HG03135 (cell line): Measurements from ENCODE around the gene OSBPL6.
"Not testable (repeated sequence)": the region's sequence is repeated elsewhere in the genome, so short reads cannot be mapped to it uniquely, and the experiment has no call there.

Experiments
- ATAC-seq: cut with Tn5 transposase; IDR thresholded peaks from one replicate; pipeline ENCODE4 v1.9.1; 2021; ENCODE audit warnings: mild to moderate bottlenecking, moderate library complexity; ENCODE audit not compliant: unreplicated experiment

Gene OSBPL6

GRCh38 chr2:178392215-178392614 lies 197.9 kb downstream of the OSBPL6 start:
- ATAC-seq, result no peak

DNA sequence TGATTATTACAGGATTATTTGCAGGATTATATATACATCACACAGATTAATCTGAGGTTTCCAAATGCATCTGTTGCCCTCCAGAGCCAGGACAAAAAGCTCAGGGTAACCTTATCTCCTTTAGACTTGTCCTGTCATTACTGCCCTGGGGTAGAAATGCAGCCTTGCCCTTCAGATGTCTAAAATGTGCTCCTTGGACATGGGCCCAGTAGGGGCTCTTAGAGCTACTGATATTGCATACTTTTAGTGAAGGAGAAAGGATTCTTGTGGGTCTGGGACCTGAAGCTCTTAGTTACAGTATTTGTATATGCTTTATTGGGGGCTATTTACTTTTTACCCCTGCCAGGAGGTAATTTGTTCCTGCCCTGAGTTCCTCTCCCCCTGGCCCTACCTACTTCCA lies 200.5 kb downstream of the OSBPL6 start:
- no peak for ATAC-seq

- ATAC-seq, result no peak
These were observed 201.0 kb downstream of the OSBPL6 start for GRCh38 chr2:178395295-178395694.

- ATAC-seq, result no peak
These were observed 201.7 kb downstream of the OSBPL6 start for GRCh38 chr2:178395941-178396570.

GRCh38 chr2:178397002-178397605 lies 202.8 kb downstream of the OSBPL6 start:
- peak; percentile 88 for ATAC-seq

DNA sequence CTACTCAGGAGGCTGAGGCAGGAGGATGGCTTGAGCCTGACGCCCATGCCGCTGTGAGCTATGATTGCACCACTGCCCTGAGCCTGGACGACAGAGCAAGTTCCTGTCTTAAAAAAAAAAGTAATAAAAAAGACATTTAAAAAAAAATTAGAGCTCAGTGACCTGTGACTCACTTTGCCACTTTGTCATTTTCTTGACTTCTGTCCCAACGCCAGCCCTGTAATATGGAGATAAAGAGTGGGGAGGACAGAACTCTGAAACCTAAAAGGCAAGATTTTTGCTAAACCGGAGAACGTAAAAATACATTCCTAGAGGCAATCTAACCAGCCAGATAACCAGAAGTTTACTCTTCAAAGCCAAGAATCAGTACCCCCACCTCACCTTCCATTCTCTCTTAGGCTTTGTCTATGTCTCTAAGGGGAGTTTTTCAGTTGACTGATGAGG lies 207.7 kb downstream of the OSBPL6 start:
- no peak for ATAC-seq

DNA sequence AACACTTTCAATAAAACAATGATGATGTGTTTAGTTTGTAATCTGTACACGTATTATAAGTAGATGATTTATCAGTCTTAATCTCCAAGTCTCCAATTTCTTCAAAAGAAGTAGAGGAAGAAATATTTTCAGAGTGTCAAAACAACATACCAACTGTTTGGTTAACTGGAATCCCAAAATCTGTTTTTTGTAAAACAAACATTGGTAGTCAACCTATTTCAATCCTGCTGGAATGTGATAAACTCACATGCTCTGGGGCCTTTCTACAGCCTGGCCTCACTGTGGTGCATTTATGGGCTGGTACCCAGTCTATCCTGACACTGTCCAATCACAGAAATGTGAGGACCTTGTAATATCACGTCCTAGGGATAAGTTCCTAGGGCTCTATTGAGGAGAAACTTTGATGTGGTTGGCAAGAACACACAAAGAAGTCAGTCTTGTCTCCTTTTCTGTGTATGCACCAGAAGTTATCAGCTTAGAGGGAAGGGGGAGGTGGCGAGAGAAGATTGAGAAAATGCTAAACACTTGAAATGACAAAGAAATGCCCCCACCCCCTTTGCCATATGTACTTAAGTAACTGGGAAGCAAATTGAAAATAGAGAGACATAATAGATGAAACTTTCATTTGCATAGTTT lies 209.5 kb downstream of the OSBPL6 start:
- ATAC-seq, result peak; percentile 42

- peak; percentile 100 for ATAC-seq
These were observed 210.1 kb downstream of the OSBPL6 start for GRCh38 chr2:178404368-178404767.

DNA sequence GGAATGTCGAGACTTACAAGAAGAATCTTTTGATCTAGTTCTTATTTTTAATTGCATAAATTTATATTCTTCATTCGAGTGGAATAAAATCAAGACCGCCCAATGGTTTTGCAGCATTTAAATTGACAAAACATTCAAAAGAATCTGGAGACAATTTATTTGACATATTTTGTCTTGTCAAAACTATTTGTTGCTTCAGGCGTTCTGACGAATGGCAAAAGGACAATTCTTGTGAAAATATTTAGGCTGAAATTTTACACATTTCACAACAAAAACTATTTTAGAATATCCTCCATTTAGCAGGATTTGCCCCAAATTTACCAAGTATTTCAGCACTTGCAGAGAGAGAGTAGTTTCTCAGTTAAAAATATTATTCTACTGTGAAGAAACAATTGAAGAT lies 214.9 kb downstream of the OSBPL6 start:
- no peak for ATAC-seq

- ATAC-seq, result no peak
These were observed 217.7 kb downstream of the OSBPL6 start for GRCh38 chr2:178412047-178412446.

- ATAC-seq, result not testable (repeated sequence)
These were observed 218.1 kb downstream of the OSBPL6 start for GRCh38 chr2:178412453-178412852.

GRCh38 chr2:178413472-178414265 lies 219.4 kb downstream of the OSBPL6 start:
- peak; percentile 78 for ATAC-seq

GRCh38 chr2:178414266-178415247 lies 220.2 kb downstream of the OSBPL6 start:
- peak; percentile 80 for ATAC-seq

- no peak for ATAC-seq
These were observed 221.7 kb downstream of the OSBPL6 start for GRCh38 chr2:178415979-178416378.

- no peak for ATAC-seq
These were observed 223.6 kb downstream of the OSBPL6 start for GRCh38 chr2:178417916-178418315.

DNA sequence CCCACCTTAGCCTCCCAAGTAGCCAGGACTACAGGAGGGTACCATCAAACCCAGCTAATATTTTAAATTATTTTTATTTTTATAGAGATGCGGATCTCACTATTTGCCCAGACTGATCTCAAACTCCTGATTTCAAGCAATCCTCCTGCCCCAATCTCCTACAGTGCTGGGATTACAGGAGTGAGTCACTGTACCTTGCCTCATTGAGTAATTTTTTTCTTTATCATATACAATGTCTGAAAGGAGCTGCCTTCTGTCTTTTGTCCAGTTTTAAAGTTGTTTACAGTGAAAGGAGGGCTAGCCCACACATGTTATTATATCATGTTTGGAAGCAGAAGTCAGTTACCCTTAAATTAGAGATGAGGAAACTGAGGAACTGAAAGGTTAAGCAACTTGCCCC lies 224.1 kb downstream of the OSBPL6 start:
- ATAC-seq, result no peak

- no peak for ATAC-seq
These were observed 224.8 kb downstream of the OSBPL6 start for GRCh38 chr2:178419123-178419522.

DNA sequence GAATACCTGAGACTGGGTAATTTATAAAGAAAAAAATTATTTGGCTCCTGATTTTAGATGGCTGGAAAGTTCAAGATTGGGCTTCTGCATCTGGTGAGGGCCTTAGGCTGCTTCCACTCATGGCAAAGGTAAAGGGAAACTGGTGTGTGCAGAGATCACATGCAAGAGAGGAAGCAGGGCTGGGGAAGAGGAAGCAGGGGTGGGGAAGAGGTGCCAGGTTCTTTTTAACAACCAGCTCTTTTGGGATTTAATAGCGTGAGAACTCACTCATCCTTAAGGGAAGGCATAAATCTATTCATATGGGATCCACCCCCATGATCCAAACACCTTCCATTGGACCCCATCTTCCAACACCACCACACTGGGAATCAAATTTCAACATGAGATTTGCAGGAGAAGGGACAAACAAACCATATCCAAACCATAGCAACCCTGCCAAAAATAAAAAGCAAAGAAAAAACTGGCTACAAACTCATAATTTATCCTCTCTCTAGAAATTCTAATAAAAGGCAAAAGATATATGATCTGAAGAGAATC lies 226.2 kb downstream of the OSBPL6 start:
- ATAC-seq, result no peak

DNA sequence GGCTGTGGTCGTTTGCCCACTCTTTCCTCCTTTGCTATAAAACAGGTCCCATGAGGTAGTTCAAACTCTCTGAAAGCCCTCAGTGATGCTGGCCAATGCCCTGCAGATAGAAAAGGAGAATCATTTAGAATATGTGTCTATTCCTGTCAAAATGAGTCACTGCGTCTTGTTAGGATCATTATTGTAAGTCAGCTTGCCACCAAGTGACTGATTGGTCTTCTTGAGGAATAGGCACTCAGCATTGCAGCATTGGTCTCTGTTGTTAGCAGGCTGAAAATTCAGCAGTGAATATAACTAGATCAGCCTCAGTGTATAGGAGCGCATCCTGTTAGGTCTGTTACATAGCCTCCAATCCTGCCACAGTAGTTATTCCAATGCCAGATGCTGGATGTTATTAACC lies 227.8 kb downstream of the OSBPL6 start:
- no peak for ATAC-seq

- ATAC-seq, result not testable (repeated sequence)
These were observed 229.4 kb downstream of the OSBPL6 start for GRCh38 chr2:178423746-178424145.
